NCI-H774 (cell line): ENCODE measurements around the gene CLCN3.
"Not testable (repeated sequence)": the region's sequence is repeated elsewhere in the genome, so short reads cannot be mapped to it uniquely, and the experiment has no call there.

Experiments used
- DNase-seq: peaks from one replicate; lab custom pipeline; 2025; lab: John Stamatoyannopoulos, UW

The CLCN3 gene

GRCh38 chr4:169619958-169620879 lies at the start of gene CLCN3:
Gene CLCN3 (plus strand): TSS chr4:169620578. CDS start chr4:169635929, 15,351 bp downstream.
- DNase-seq: peak; percentile 90

DNA sequence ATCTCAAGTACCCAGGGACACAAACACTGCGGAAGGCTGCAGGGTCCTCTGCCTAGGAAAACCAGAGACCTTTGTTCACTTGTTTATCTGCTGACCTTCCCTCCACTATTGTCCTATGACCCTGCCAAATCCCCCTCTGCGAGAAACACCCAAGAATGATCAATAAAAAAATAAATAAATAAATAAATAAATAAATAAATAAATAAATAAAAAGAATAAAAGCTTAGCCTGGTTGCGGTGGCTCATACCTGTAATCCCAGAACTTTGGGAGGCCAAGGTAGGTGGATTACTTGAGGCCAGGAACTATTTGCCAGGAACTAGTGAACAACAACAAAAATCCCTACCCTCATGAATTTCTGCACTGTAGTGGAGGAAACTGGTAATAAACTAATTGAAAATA lies 49.4 kb upstream of the CLCN3 start:
- DNase-seq: not testable (repeated sequence)

DNA sequence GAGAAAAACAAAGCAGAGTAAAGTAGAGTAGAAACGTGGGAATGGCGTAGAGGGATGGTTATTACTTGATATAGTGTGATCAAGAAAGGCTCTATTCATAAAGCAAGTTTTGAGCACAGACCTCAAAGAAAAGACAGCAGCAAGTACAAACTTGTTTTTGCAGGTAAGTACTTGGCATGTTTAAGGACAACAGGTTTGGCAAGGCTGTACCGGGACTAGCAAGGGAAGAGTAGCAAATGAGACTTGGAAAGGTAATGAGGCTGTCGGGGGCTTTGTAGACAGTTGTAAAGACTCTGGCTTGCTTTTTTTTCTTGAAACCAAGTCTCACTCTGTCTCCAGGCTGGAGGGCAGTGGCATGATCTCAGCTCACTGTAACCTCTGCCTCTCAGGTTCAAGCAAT lies 48.9 kb upstream of the CLCN3 start:
- DNase-seq: no peak

DNA sequence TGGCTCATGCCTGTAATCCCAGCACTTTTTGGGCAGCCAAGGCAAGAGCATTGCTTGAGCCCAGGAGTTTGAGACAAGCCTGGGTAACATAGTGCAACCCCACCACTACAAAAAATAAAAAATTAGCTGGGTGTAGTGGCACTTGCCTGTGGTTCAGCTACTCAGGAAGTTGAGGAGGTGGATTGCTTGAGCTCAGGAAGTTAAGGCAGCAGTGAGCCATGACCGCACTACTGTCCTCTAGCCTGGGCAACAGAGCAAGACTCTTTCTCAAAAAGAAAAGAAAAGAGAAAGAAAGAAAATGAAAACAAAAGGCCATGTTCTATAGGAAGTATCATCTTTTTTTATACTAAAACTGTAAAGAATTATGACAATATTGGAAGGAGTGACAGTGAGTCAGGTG lies 46.5 kb upstream of the CLCN3 start:
- DNase-seq: no peak

GRCh38 chr4:169582203-169582602 lies 38.2 kb upstream of the CLCN3 start:
- no peak for DNase-seq

GRCh38 chr4:169582706-169583105 lies 37.7 kb upstream of the CLCN3 start:
- no peak for DNase-seq

- no peak for DNase-seq
Observed at GRCh38 chr4:169583563-169583962, 36.8 kb upstream of the CLCN3 start.

- DNase-seq: no peak
Observed at GRCh38 chr4:169593050-169593560, 27.3 kb upstream of the CLCN3 start.

DNA sequence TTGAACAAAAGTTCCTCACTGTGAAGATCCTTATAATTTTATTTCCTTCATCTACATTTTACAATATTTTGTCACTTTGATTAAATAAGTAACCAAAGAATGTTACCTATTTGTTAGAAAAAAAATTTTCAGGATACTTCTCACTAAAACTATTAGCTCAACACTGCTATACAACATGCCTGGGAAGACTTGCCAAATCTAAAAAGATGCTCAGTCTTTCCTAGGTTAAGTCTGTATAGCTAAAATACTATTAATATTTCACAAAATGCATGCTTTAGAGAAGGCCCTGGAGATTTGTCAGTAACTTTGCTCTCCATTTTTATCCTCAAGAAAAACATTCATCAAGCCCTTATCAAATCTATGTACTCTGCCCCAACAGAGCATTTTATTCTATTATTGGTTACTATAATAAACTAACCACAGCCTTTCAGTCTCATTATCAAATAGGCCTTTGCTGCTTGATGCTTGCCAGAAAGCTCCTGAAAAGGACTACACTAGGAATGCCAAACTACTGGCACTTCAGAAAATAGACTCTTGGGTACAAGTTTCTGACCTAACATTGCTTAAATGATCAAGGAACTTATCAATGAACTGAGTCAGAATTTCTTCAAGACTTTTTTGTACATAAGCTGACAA lies 25.7 kb upstream of the CLCN3 start:
- no peak for DNase-seq

- DNase-seq: no peak
Observed at GRCh38 chr4:169601016-169601771, 19.2 kb upstream of the CLCN3 start.

- no peak for DNase-seq
Observed at GRCh38 chr4:169603312-169603711, 17.1 kb upstream of the CLCN3 start.

DNA sequence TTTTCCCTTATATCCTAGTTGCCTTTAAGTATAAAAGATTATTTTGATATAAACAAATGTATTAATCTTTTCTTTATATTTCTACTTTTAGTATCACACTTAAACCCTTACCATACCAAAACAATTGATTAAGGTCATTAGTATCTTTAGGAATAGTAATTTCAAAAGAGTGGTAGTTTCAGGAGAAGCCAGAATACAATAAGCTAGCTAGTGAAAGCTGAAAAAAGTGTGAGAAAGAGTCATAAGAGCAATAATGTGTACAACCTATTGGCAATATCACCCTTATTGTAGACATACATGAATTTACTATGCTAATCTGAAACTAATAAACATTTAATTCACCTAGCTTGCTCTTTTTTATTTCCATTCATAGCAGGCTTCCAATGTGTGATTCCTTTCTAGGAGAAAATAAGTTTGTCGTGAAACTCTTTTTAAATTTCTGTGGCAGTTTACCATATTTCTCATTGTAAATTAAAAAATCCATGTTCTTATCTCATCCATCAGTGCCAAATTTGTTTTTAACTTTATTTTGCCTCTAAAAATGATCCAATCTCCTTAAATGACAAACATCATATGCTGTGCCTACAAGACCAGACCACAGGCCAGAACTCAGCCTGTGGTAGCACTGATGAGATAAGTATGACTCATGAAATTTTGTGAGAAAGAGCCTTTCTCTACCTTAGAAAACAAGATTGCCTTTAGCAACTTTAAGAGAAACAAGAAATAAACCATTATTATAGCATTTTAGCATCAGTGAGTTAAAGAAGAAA lies 16.1 kb upstream of the CLCN3 start:
- no peak for DNase-seq

DNA sequence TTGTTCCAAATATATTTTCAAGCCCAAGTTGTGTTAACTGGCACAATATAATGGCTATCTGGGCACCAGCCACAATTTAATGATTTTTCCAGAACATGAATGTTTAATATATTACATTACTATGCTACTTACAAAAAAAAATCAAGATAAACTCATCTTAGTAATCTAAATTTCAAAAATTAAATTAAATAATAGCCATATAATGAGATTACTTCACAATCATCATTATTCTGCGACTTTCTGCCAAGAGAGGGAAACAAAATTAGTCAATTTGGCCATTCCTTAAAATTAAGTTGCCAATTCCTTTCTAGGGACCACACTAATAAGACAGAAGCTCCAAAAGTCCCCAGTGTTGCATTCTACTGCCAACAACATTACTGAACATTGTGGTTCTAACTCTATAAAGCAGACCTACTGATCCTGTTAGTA lies 15.5 kb upstream of the CLCN3 start:
- no peak for DNase-seq

- no peak for DNase-seq
Observed at GRCh38 chr4:169611157-169611556, 9.2 kb upstream of the CLCN3 start.

DNA sequence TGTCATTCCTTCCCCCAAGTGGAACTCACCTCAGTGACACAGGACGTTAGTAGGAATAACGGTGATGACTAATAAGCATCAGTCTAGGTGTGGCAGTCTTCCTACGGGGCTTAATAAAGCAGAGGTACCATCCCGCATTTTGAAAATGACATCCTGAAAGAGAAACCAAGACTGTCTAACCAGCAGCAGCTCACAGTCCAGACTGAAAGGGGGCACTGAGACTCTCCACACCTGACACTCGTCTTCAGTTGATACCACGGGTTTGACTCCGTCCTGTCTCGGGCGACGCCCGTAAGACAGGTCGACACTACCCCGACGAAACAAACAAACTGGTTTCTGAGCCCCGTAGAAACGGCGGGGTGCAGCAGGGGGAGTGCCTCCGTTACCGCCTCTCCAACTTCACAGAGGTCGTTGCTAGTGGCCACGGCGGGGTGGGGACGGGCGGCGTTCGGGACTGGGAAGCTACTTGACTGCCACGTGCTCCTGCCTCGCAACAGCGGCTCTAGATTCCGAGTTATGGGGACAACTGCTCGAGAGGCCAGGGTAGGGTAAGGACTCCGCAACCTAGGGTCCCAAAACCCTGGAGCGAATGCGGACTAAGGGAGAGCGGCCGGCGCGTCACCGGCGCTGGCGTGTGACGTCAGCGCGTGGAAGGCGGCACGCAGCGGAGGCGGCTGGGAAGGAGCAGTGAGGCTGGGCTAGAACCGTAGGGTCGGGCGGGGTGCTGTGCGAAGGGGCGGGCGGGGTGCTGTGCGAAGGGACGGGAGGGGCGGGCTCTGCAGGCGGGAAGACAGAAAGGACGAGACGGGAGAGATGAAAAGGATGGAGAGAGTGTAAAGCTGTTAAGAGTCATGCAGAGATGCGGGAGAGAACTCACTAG lies 8.1 kb upstream of the CLCN3 start, which contains the start of gene NEK1:
Gene NEK1 (minus strand): TSS at position 593 of the 880 bp plus-strand sequence. CDS start 9,953 bp downstream, outside the sequence.
- DNase-seq: peak; percentile 75

DNA sequence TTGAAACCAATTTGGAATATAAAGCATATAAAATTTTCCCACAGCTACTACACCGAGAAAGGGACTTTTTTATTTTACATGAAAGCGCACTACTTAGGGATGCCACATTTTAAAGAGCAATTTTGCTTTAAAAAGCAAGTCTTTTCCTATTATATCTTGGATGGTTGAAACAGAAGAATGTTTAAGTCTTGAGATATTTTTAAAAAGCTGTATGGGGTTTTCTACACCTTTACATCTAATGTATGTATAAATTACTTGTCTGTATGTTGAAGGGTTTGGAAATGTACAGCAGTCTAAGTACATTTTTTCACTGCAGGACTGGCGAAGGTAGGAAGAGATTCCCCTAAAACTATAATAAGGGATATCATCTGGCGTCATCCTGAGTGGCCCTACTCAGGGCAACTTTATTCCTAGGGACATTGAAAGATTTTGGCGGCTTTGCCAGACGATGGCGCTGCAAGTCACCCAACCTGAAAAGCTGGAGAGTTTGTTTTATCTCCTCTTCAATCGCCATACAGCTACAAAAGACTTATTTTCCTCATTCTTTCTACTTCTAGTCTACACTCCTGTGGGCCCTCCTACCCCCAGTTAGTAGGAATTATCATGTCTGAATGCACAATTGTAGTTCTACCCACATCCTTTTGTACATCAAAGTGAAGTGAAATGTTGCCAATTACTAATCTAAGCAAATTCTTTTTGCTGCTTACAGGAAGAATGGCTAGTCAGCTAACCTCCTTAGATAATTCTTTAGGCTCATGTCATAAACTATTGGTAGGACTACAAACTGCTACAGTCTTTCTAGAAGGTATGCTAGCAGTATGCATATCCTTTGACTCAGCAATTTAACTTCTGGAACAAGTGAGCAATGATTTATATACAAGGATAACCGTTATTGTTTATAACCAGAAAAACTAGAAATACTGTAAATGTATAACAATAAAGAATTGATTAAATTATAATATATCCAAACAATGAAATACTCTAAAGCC lies 7.2 kb upstream of the CLCN3 start:
- DNase-seq: peak; percentile 52

DNA sequence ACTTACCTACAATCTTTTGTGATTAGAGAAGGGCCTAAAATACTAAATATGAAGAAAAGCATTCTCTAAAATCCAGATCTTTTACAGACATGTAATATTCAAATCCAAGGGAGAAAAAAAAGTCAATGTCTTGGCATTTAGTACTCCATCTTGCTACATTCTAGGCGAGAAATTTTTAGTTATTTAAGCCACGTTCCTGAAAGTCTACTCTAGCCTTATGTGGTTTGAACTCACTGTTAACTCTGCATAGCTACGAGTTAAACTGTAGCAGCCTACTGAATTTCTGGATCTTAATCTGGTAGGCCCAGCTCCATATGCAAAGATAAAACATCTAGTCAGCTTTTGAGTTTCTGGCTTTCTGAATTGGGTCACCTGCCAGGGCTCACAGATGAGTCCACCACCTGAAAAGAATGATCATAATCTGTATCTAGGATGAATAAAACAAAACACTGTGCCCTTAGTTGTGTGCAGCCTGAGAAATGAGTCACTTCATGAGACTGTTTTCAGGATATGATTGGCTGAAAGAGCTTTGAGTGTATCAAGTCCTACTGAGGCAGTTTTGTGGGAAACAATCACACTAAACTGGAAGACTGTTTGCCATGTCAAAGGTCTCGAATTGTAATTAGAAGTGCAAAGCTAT lies 4.8 kb upstream of the CLCN3 start:
- DNase-seq: no peak

- DNase-seq: no peak
Observed at GRCh38 chr4:169616846-169617245, 3.5 kb upstream of the CLCN3 start.

DNA sequence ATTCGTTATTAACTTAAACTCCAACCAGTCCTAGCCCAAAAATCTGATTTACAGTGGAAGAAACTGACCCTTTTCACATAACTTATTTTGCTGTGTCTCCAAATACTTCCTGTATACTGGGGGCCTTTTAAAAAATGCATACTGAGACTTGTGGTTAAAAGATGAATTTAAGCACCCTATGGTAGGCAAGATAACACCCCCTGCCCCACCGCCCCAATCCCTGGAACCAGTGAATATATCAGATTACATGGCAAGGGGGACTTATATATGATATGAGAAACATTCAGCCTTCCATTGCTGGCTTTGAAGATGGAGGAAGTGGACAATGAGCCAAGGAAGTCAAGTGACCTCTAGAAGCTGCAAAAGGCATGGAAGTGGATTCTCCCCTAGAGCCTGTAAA lies 3.1 kb upstream of the CLCN3 start:
- no peak for DNase-seq
